ENCODE data around the gene MDK. TPM values are rescaled to one million over a fixed set of nuclear protein-coding genes. Genes with fewer than 3 reads are reported as not detected.

Gene MDK
- total RNA-seq, 2 donors from 2014 or later = 5.8 to 14.8 TPM

GRCh38 chr11:46427364-46427763, 45.9 kb downstream of the MDK start:
- Mint-ChIP-seq H3K9me3 (no peaks in the 10 kb centered on the region), H3K36me3 (peaks cover 0 to 5% of the 10 kb centered on the region in 2 donors), H3K27ac (peak overlapping the region in 1 of 2 donors; percentile 63)
- DNase-seq (ENCODE audit: low spot score in 2 of 2) (no peak), ATAC-seq (no peak)

DNA sequence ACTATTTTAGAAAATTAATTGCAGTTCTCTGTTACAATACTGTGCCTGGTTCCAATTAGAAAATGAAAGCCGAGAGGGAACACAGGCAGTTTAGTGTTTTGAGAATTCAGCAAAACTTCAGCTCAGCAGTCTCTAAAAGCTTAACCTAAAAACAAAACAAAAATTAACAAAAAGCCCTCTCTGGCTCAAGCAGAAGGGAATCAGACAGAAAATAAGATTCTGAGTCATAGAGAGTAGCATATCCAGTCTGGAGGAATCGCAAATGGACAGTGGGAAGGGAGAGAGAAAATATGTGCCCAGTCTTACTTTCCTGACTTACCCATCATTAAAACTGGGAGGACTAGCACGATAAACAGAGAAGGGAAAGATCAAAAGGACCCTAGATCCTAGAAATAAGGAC, 48.2 kb downstream of the MDK start:
- Mint-ChIP-seq H3K36me3 (peaks cover 0 to 10% of the 10 kb centered on the region in 2 donors), H3K9me3 (no peaks in the 10 kb centered on the region), H3K27ac (no peak overlapping the region)
- no peak for ATAC-seq
- no peak for DNase-seq (ENCODE audit: low spot score in 2 of 2)

DNA sequence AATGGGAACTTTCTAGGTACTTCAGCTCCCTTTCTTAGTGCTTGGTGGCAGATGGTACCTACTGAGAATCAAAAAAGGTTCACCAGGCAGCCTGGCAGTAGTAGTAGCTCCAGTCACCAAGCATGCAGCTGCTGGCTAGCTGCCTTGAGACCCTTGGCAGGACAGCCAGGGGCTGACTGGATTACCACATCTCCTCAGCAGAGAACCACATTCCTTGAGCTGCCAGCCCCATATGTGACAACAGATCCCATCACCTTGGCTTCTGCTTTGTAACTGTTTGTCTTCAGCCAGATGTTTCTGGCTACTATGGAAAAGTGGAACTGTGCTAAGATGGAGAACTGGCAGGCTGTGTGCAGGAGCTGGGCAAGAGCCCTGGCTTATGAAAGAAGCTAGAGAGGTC, 49.7 kb downstream of the MDK start:
- DNase-seq (ENCODE audit: low spot score in 2 of 2) = no peak
- no peak for ATAC-seq
- peaks cover 0 to 10% of the 10 kb centered on the region in 2 donors for H3K36me3 Mint-ChIP-seq
- no peak overlapping the region for H3K27ac Mint-ChIP-seq
- no peaks in the 10 kb centered on the region for H3K9me3 Mint-ChIP-seq

Other genes with a start within 250 kb of the MDK start
- gene CREB3L1, start 104.0 kb upstream of the MDK start, total RNA-seq = under 1 TPM; 0.14 to 0.61 TPM
- 100 to 1,000 TPM in 1 of 2 donors, 10 to 100 TPM in 1; 88.0 to 108 TPM for gene DGKZ, start 34.2 kb upstream of the MDK start, total RNA-seq
- gene CHRM4, start 10.1 kb downstream of the MDK start, total RNA-seq = under 1 TPM in 1 of 2 donors, not detected in 1; 0.64 TPM
- gene AMBRA1, start 212.4 kb downstream of the MDK start, total RNA-seq = 10 to 100 TPM; 20.9 to 28.5 TPM
- 1 to 10 TPM; 2.0 to 3.6 TPM for gene HARBI1, start 235.6 kb downstream of the MDK start, total RNA-seq
- 10 to 100 TPM; 54.0 to 99.9 TPM for gene ATG13, start 235.9 kb downstream of the MDK start, total RNA-seq

Measured in activated naive CD4-positive, alpha-beta T cell treated with anti-CD3 and anti-CD28 coated beads, Interleukin-2, amount 50 U/mL, for 72 hours (primary cell).